A172 (cell line): ENCODE measurements around the gene TMEFF2. TPM values are rescaled to one million over a fixed set of nuclear protein-coding genes. Genes with fewer than 3 reads are reported as not detected.

Experiments
- DNase-seq: peaks from one replicate; pipeline ENCODE4 v3.0.0-alpha.2; 2015; ENCODE audit warnings: low spot score
- total RNA-seq: library from RNA; depleted of rRNA; stranded (reverse); fragments of >200 nt; shearing (Covaris generic); gene quantifications from 2 replicates; pipeline ENCODE4 v1.2.3, GENCODE V29; 2014

The TMEFF2 gene
- total RNA-seq, 1 experiment from 2014 or later, result 11.1 TPM

DNA sequence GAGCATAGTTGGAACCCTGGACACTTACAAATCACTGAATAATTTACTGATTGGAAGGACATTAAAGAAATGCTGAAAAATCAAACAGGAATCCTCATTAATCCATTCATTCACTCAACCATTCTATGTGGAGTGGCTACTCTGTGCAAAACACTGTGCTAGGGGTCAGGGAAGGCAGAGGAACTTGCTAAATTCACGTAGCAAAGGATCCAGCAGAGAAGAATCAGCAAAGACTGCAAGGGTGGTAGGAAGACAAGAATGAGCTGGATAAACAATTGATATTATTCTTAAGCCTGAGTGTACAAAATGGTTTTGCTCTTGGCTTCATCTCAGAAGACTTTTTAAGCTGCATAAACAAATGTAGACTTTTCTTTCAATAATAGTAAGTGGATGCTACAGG is 183.5 kb downstream of the TMEFF2 start:
- no peak for DNase-seq

DNA sequence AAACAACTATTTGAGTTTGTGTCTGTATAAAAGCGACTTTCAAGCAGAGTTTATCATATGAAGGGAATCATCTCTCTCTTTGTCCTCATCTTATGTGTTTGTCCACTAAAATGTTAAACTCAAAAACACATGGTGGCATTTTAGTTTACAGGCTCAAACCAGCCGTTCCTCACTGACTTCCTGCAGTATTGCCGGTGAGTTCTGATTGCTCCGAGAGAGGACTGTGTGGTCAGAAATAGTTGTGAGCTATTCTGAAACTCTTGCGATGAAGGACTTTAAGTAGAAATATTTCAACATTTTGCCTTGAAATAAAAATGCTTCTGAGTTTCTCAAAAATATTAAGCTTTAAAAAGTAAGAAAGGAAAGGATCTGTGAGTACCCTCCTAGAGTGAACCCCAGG is 184.7 kb downstream of the TMEFF2 start:
- DNase-seq, result no peak

DNA sequence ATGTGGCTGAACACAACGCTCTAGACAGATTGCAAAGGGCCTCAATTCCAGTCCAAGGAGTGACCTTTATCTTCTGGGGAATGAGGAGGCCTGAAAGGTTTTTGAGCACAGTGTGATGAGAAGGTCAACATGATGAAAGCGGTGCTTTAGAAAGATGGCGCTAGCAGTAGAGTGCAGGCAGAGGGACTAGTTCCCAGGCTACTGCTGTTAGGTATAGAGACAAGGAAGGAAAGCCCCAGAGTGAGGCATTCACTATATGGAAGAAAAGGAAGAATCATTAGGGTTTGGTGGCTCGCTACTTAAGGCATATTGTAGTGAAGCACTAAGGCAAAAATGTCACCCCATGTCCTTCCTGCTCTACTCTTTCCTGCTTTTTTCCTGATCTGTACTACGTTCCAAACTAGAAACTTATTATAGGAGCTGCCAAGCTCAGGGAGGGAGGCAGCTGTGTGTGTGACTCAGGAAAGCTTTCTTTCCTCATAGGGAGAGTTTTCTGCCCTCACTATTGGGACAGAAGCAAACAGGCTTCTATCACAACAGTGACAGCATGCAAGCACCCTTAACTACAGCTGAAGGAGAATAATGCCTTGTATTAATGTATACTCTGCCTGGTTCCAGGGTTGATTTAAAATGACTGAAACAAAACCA is 187.0 kb downstream of the TMEFF2 start:
- no peak for DNase-seq

DNA sequence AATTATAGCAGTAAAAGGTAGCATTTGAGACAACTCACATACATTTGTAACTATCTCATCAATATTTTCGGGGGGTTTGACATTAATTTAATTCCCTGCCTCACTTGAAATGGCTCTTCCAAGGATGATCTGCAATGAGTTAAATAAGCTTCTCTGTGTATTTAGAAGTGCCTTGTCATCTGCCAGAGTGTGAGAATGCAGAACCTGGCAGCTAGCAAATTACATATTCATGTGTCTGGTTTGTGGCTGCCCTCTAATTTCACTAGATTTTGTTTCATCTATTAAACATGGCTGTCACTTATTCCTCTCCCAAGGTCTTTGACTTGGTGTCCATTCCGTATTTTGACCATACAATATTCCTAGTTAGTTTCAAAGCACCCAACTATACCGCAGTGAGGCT is 189.5 kb downstream of the TMEFF2 start:
- DNase-seq, result no peak

DNA sequence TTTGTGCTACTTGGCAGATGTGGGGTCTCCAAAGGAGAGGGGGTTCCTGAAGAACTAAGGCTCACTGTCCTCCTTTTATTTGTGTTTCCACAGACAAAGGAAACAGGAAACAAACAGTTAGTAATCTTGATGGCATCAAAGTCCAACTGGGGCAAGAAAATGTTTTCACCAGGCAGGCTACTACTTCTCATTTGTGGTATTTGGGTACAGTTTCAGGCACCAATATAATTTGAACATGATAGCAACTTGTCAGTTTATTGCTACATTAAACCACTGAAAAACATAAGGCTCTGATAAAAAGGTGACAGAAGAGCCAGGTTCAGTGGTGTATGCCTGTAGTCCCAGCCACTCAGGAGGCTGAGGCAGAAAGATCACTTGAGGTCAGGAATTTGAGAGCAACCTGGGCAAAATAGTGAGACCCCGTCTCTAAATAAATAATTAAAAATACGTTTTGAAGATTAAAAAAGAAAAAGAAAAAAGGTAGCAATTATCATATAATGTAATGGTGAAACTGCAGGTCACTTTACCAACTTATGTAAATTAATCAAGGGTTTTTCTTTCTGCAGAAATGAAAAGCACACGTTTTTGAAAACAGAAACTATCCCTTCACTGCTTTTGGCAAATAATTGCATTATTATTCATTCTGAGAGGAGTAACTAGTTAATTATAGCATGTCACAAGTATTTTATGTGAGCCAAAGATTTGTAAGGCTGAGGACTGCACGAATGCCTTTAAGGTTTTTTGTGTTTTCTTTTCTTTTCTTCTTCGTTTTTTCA is 190.4 kb downstream of the TMEFF2 start:
- no peak for DNase-seq

DNA sequence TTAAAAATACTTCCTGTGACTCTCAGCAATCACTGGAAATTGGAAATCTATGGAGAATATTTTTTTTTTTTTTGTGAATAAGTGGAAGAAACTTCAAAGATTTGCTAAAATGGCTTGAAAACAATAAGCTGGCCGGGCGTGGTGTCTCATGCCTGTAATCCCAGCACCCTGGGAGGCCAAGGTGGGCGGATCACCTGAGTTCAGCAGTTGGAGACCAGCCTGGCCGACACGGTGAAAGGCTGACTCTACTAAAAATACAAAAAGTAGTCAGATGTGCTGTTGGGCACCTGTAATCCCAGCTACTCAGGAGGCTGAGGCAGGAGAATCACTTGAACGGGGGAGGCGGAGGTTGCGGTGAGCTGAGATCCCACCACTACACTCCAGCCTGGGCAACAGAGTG is 192.3 kb downstream of the TMEFF2 start:
- no peak for DNase-seq

DNA sequence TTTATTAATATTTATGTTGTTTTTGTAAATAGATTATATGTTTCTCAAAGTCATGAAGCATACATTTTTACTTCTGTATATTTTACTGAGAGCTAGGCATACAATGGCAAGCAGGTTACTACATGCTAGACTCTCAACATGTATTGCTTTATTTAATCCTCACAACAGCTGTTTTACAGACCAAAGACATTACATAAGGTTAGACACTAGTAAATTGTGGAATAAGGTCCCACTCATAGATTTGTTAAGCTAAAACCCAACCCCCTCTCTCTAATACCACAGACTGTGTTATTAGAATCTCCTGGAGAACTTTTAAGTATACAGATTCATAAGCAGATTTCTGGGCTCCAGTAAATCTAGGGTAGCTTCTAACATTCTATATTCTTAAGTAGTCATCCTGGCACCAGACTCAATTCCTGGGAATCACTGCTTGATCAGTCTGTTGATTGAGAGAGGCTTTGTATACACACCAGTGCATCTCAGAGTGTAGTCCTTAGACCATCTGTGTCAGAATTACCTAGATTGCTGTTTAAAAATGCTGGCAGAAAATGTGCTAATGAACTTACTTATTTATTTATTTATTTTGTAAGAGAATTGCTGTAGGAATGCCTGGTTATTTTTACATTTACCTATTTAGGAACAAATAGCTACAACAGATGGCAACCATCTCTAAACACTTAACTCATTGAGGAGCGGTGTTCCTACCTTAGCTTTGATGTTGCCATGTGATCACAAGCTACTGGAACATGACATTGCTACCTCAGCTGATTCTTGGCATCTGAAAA is 194.3 kb downstream of the TMEFF2 start:
- DNase-seq, result no peak

DNA sequence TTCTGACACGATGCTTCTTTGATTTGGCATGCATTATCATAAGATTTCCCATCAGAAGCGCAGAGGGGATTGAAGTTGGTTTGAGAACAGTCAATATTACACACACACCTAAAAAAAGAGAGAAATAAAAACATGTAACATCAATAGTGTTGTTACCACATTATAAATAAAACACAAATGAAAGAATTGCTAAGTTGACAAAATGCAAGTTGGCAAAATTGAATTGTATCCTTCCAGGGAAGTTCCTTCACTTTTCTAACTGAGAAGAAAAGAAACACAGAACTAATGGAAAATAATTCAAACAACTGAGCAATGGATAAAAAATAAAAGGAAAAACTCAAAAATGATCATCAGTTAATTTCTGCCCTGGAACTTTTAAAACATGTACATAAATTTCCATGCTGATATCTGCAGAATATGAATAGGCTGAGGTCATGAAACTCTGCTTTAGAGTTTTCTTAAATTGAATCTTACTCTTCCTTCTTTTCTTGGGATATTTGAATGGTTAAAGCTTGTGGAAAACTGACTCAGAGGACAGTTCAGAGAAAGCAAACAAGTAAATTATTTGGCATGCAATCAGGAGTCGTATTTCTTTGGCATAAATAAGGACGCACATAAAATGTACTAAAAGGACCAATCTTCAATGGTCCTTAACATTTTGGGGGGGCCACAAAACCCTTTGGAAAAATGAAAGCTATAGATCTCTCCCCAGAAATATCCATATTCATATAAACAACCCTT is 195.5 kb downstream of the TMEFF2 start:
- no peak for DNase-seq

DNA sequence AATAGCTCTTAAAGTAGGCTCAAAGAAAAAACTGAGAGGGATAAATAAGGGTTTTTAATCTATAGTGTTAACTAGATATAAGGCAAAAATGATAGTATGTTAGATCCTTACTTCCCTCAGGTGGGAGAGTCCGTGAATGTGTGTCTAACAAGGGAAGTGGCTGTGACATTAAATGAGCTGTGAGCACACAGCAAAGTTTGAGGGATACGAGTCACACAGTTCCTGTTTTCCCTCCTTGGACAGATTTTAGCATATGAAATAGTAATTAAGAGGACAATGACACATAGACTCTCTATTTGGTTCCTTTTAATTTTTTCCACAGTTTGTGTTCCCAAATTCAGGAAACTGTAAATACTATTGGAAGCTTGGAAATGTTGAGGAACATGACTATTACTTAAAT is 199.4 kb downstream of the TMEFF2 start:
- no peak for DNase-seq

DNA sequence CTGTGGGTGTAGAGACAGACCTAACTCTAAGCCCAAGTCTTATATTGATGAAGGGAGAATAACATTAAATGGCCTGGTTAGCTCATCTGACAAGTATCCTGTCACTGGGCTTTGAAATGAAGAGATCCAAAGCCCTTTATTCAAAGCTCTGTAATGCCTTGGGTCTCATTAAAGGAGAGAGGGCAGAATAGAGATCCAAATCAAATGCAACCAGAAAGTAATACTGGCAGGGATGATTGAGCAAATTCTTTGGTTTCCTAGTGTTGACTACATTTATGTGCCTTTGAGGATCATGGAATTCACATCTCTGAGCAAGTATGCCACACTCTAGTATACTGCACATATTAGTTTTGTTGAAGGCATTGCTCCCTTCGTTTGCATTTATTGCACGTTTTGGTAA is 200.0 kb downstream of the TMEFF2 start:
- no peak for DNase-seq

DNA sequence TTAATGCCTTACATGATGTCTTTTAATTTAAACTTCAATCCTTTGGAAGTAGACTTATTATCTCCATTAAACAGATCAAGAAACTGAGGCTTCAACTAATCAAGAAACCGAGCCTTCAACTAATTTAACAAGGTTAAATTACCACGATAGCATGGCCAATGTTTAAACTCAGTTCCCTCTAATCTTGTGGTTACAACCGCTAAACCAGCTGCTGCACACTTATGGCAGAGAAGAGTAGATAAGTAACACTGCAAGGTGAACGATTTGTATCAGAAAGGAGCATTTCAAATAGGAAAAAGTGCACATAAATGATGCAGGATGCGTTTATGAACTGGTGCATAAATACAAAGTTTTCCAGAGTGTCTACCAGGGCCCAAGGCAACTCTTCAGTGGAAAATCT is 203.3 kb downstream of the TMEFF2 start:
- no peak for DNase-seq

DNA sequence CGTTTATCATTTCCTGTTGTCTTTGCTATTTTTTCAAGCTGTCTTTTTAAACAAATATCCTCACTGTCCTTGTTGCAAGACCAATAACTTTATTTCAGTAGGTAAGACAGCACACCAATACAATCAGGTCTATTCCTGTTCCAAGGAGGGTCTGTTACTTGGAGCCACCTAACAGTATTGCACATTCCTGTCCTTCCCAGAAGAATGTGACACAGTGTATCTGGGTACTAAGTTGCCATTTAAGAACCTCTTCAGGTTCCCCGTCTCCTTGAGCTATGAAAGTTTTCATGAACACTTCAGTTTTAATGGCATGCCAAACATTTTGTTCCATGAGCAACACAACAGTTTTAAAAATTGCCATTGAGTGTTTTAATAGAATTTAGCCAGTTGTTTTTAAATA is 209.0 kb downstream of the TMEFF2 start:
- no peak for DNase-seq

DNA sequence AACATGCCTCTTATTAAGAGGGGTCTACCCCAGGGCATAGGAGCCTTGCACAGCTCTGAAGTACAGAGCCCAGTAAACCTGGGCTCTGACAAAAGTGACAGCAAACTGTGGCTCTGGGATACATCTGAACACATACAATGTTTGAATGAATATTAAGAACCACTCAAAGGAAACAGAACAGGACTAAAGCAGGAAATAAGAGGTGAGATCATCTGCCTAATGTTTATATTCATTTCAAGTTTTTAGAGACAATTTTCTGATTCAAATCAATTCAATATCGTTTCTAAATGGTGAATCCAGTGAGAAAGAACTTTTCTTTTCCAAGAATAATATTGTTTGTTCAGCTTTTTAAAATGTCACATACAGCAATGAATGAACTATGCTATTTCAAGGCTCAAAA is 211.1 kb downstream of the TMEFF2 start:
- DNase-seq, result no peak

DNA sequence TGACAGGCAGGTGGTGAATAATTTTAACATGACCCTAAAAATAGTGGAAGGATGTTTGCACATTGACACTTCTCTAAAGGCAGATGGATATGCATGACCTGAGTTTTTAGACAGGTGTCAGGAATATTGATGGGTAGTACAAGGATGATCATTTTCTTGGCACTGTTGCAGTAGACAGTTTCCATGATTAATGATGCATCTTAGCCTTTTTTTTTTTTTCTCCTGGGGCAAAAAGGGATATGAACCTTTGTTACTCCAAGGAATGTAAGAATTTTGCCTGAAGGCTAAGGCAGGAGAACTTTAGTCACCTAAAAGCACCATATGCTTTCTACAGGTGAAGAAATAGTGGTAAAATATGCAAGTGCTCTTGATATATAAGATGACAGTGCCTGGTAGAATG is 211.5 kb downstream of the TMEFF2 start:
- no peak for DNase-seq

DNA sequence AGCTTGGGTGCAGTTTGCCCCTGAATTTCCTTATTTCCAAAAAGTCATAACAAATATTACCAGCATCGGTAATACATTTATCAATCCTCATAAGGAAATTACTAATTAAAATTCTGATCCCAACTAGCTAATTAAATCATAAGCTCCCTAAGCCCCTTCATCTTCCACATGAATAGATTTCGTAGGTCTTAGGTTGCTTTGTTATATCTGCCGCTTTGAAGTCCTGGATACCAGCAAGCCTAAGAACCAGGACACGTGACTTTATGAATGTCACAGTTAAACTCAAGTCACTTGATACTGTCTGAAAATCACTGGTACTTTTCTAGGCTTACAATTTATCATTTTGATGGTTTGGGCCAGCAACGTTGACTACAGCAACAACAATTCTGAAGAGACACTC is 213.0 kb downstream of the TMEFF2 start:
- no peak for DNase-seq

DNA sequence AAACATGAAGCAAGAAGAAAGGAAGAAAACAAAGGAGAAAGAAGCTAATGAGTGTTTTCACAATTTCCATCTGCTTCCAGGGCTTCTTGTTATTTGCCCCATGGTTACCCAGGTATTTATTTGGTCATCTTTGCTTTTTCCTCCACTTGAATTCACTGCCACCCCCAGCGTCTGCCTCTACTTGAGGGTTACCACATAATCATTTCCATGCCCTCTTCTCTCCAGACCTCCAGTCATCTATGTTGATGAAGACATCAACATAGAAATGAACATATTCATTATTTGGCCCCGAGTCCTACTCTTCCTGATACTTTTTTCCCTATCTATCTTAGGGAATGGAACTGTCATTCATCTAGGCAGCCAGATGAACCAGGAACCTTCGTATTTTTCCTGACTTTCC is 214.2 kb downstream of the TMEFF2 start:
- no peak for DNase-seq

DNA sequence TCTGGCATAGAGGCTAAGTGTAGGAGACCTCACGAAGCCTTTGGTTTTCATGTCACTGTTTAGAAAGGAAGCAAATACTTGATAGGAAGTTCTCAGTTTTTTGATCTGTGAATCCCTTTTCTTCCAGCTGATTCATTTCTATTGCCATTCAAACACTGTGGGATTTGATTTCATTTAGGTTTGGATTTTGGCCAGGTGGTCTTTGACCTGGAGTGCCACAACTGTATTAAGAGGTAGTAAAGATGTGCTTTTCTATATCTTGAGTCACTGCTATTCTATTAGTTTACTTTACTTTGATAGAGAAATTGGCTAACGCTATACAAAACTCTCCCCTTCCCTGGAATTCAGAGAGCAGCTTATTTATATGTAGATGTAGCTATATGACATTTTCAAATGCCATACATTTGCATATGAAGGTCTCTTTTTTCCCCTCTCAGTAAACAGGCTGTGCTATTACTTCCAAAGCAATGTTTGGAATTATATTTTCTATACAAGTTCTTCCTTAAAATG is 215.5 kb downstream of the TMEFF2 start:
- no peak for DNase-seq

DNA sequence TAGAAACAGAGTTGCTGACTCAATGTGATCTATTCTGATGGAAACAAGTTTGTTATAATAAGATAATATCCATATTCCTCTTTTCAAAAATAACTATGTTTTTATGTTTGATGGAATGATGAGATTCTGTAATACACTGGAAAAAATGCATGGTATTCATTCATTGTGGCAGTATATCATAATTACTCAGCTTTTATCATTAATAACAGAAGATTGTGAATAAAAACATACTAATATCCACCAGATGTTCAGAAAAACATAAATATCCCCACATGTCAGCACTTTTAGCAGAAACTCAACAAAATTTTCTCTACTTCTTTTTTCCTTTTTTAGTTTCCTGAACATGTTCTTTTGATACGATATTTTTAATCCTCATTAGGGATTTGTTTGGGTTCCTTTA is 217.0 kb downstream of the TMEFF2 start:
- no peak for DNase-seq

DNA sequence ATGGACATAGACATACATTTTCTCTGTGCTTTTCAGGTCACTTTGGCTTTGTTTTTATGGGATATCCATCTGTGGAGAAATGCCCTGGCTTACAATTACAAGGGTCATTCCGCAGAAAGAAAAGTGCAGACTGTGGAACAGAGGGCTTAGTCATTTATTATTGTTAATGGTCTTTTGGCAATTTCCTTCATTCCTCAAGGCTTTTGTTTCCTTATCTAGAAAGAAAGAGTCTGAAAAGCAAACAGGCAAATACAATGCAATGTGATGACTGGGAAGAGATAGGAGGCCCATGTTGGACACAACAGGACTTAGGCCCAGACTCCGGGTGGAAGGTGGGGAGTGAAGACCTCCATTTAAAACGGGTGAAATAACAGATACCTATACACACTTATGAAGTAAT is 218.3 kb downstream of the TMEFF2 start:
- peak; percentile 73 for DNase-seq

DNA sequence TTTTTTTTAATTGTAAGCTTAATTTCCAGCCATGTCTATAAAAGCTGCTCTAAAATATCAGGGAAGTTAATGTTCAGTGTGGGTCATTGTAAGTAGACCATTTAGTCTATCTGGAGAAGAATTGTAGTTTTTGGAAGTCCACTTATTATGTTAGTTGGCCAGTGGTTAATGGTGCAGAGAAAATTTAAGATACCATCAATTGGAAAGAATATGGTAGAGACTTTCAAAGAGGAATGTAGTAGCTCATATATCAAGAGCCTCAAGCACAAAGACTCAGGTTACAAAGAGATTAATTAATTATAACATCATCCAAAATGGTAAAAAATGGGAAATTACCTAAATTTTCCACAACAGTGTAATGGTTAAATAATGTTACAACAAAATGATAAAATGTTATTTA is 220.1 kb downstream of the TMEFF2 start:
- DNase-seq, result no peak

DNA sequence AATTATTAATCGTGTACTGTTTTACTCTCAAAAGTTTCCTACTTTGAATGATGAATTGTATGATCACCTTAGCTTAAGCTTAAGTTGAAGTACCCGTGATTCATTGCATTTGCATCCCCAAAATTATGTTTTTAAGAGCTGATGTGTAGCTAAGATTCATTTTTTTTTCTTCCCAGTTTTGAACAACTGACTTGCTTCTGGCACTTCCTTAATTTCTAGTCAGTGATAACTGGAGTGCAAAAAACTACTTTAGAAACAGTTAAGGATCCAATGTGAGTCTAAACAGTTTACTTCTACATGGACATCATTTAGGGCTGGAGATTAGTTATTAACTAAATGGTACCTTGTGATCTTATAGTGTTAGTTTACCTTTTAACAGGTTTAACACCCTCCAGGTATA is 223.9 kb downstream of the TMEFF2 start:
- DNase-seq, result no peak

DNA sequence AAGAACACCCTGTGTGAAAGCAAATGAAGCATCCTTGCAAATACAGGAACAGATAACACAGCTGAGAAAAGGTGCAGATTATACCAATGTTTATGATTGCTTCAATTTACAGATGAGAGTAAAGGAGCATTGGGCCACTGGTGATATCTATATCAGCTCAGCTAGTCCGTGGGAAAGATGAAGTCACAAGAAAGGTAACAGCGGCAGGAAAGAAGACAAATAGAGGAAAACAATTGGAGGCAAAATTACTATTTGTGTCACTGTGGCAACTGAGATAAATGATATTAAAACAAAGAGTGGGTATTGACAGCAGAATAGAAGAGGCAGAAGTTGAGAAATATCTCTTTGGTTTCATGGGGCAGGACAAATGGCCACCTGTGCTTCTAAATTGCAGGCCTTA is 226.6 kb downstream of the TMEFF2 start:
- no peak for DNase-seq
